ENCODE data around the gene REN. TPM values are rescaled to one million over a fixed set of nuclear protein-coding genes. Genes with fewer than 3 reads are reported as not detected.

Gene REN
- total RNA-seq, 2 donors from 2014 or later = 0.83 TPM; not detected in 1

DNA sequence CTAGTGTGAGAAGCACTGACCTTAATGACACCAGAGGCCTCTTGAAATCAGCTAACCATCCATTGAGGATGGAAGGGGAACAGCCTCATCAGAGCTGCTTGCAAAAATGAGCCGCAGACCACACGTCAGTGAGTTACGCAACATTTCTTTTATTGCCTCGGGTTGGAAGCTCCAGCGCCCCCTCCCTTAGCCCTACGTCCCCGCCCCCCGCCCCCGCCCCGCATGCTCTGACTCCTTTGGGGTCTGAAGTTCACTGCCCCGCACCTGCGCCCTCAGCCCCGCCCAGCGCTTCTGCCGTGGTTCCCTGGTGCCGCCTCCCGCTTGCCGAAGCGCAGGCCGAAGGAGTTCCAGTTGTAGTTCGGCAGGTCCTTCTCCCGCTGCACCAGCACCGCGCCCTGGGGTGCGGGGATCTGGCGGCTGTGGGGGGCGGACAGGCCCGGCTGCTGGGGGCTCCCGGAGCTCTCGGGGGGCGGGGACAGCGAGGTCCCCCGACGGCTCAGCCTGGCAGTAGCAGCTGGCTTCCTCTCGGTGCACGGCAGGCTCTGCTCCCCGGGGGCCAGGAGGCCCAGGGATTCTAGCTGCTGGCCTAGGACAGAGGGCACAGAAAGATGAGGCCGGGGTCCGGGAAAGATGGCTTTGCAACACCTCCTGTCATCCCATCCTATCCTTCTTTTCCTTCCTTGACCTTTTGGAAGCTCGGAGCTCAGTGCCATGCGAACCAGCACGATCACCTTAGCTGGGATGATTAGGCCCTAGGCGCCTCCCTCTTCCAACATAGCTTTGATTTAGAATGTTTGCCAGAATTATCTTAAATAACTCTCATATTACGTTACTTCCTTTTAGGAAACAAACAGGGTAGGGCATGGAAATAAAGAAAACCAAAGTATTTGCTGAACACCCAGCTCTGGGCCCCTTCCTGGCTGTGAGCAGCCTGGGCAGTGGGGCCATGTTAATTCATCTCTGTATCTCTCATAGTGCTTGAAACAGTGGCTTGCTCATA, 24.4 kb upstream of the REN start:
- Histone ChIP-seq H3K27me3 (no peaks in the 10 kb centered on the region), H3K9me3 (no peaks in the 10 kb centered on the region), H3K27ac (no peak overlapping the region), H3K4me3 (peak overlapping the region in 1 of 2 donors; percentile 40), H3K4me1 (peaks cover 0 to 9% of the 10 kb centered on the region in 2 donors), H3K36me3 (no peaks in the 10 kb centered on the region)
- no peak for DNase-seq (ENCODE audit: low spot score)
- TF ChIP-seq, protein P1, sequence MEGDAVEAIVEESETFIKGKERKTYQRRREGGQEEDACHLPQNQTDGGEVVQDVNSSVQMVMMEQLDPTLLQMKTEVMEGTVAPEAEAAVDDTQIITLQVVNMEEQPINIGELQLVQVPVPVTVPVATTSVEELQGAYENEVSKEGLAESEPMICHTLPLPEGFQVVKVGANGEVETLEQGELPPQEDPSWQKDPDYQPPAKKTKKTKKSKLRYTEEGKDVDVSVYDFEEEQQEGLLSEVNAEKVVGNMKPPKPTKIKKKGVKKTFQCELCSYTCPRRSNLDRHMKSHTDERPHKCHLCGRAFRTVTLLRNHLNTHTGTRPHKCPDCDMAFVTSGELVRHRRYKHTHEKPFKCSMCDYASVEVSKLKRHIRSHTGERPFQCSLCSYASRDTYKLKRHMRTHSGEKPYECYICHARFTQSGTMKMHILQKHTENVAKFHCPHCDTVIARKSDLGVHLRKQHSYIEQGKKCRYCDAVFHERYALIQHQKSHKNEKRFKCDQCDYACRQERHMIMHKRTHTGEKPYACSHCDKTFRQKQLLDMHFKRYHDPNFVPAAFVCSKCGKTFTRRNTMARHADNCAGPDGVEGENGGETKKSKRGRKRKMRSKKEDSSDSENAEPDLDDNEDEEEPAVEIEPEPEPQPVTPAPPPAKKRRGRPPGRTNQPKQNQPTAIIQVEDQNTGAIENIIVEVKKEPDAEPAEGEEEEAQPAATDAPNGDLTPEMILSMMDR (IDR thresholded peaks at IDR 0.05) = no peak

- DNase-seq (ENCODE audit: low spot score) = no peak
- Histone ChIP-seq H3K9me3 (no peaks in the 10 kb centered on the region), H3K27ac (no peak overlapping the region), H3K27me3 (no peaks in the 10 kb centered on the region), H3K36me3 (no peaks in the 10 kb centered on the region), H3K4me1 (peaks cover 0 to 9% of the 10 kb centered on the region in 2 donors), H3K4me3 (no peak overlapping the region)
- TF ChIP-seq, protein P1 (IDR thresholded peaks at IDR 0.05) = no peak
These were observed 23.0 kb upstream of the REN start for GRCh38 chr1:204188959-204189639.

DNA sequence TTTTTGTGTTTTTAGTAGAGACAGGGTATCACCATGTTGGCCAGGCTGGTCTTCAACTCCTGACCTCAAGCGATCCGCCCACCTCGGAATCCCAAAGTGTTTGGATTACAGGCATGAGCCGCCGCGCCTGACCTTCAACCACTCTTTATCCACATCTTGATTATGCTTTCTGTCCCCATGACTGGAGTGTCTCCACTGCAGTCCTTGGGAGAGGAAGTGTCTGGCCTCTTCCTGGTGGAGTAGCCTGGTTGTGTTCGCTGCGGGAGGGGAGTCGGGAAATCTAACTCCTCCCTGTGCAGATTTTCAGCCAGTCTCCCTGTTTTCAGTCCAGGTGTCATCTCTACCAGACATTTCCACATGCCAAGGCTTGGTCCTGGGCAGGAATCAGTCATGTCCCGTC, 20.5 kb upstream of the REN start:
- no peaks in the 10 kb centered on the region for H3K9me3 ChIP-seq
- H3K4me3 ChIP-seq = no peak overlapping the region
- no peaks in the 10 kb centered on the region for H3K36me3 ChIP-seq
- peaks cover 0 to 9% of the 10 kb centered on the region in 2 donors for H3K4me1 ChIP-seq
- H3K27me3 ChIP-seq = no peaks in the 10 kb centered on the region
- H3K27ac ChIP-seq = no peak overlapping the region
- TF ChIP-seq, protein P1 (IDR thresholded peaks at IDR 0.05) = no peak
- DNase-seq (ENCODE audit: low spot score) = no peak

DNA sequence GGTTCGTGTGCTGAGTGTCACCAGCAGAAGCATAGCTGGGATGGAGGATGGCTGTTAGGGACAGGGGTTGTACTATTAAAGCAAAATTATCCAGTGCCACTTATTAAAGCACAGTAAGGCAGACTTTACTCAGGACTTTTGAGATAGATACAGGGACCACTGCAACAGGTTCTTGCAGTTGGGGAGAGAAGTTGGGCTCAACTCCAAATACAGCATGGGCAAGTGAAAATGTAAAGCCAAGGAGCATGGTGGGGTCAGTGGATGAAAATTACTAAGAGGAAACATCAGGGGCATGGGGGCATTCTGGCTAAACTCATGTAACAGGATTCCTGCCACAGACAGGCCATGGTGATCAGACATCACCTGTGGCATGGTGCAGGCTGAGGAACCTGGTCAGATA, 15.0 kb upstream of the REN start:
- Histone ChIP-seq H3K27ac (no peak overlapping the region), H3K27me3 (no peaks in the 10 kb centered on the region), H3K4me1 (no peaks in the 10 kb centered on the region), H3K9me3 (no peaks in the 10 kb centered on the region), H3K4me3 (no peak overlapping the region), H3K36me3 (no peaks in the 10 kb centered on the region)
- TF ChIP-seq, protein P1 (IDR thresholded peaks at IDR 0.05) = no peak
- DNase-seq (ENCODE audit: low spot score) = no peak

GRCh38 chr1:204180133-204180532, 14.0 kb upstream of the REN start:
- no peak overlapping the region for H3K27ac ChIP-seq

More at GRCh38 chr1:204180133-204180532, 14.0 kb upstream of the REN start:
- no peak for DNase-seq (ENCODE audit: low spot score)
- H3K4me1 ChIP-seq = no peaks in the 10 kb centered on the region
- H3K4me3 ChIP-seq = no peak overlapping the region
- no peaks in the 10 kb centered on the region for H3K9me3 ChIP-seq
- H3K36me3 ChIP-seq = no peaks in the 10 kb centered on the region
- no peaks in the 10 kb centered on the region for H3K27me3 ChIP-seq
- TF ChIP-seq, protein P1 (IDR thresholded peaks at IDR 0.05) = no peak
